Astrocyte of the spinal cord (primary cell): Measurements from ENCODE around the gene RSRC1.

Source experiments
- DNase-seq: peaks from one replicate; pipeline ENCODE4 v3.0.0; 2011; ENCODE audit warnings: low read depth, low spot score
- H3K4me3 ChIP-seq: 2 replicates; pipeline ENCODE4 v1.5.1; 2011; ENCODE audit warnings: low read depth, mild to moderate bottlenecking, low read length, moderate library complexity
- CTCF ChIP-seq: IDR thresholded peaks from 2 replicates; pipeline ENCODE4 v1.5.1; 2012; ENCODE audit warnings: low read depth, mild to moderate bottlenecking, low read length, inconsistent platforms
- in situ Hi-C: cut with HindIII; loops from 2 replicates; pipeline ENCODE4 v1.10.0; 2017; ENCODE audit warnings: low sequenced_read_pairs

Gene RSRC1

GRCh38 chr3:158352551-158352950, 242.7 kb downstream of the RSRC1 start:
- in situ Hi-C loops = no loop called here
- DNase-seq = no peak

GRCh38 chr3:158354713-158355112, 244.8 kb downstream of the RSRC1 start:
- in situ Hi-C loops = no loop called here
- DNase-seq = no peak
- TF ChIP-seq CTCF = no peak
- no peak overlapping the region for H3K4me3 ChIP-seq

More at GRCh38 chr3:158352551-158352950, 242.7 kb downstream of the RSRC1 start:
- no peak for TF ChIP-seq CTCF
- no peak overlapping the region for H3K4me3 ChIP-seq

GRCh38 chr3:158355623-158356588, 246.0 kb downstream of the RSRC1 start:
- no peak for TF ChIP-seq CTCF
- H3K4me3 ChIP-seq = no peak overlapping the region
- no peak for DNase-seq
- in situ Hi-C loops = no loop called here

GRCh38 chr3:158359339-158359738, 249.4 kb downstream of the RSRC1 start:
- H3K4me3 ChIP-seq = no peak overlapping the region
- in situ Hi-C loops = no loop called here
- TF ChIP-seq CTCF = no peak
- DNase-seq = no peak

GRCh38 chr3:158360756-158361448, 251.0 kb downstream of the RSRC1 start:
- TF ChIP-seq CTCF = no peak
- no peak for DNase-seq
- in situ Hi-C loops = no loop called here
- no peak overlapping the region for H3K4me3 ChIP-seq

GRCh38 chr3:158368271-158368670, 258.4 kb downstream of the RSRC1 start:
- H3K4me3 ChIP-seq = no peak overlapping the region
- TF ChIP-seq CTCF = no peak
- no peak for DNase-seq
- in situ Hi-C loops = no loop called here
